A549 (cell line): ENCODE data around the gene PIK3R6. TPM values are rescaled to one million over a fixed set of nuclear protein-coding genes. Genes with fewer than 3 reads are reported as not detected.
A peak's percentile ranks its signal among the peaks of the same experiment; 100 is the strongest.

Experiments used
- ATAC-seq, 2 experiments: fragments of 200-7000 bp in 1 of 2; fragments of >200 bp in 1 of 2; cut with Nextera tagmentation in 1 of 2; cut with Tn5 transposase in 1 of 2; 3 replicates each; pipeline versions ENCODE4 v1.8.0 to v1.9.1; 2018 to 2020; ENCODE audit warnings: mild to moderate bottlenecking in 1 of 2, moderate library complexity in 1 of 2
- CTCF ChIA-PET: fragments of 300-600 bp; sonication (Branson Sonifier 250); formaldehyde crosslinking; extraction: SDS; loops from one replicate; lab custom pipeline; 2021; ENCODE audit warnings: antibody characterized with exemption, inconsistent platforms; lab: Yijun Ruan, JAX
- POLR2A ChIA-PET: fragments of 350-600 bp; formaldehyde crosslinking; extraction: SDS; loops from one replicate; lab custom pipeline; 2021; ENCODE audit warnings: antibody characterized with exemption, inconsistent platforms; lab: Yijun Ruan, JAX
- DNase-seq, 2 experiments: peaks; one replicate each; pipeline versions ENCODE4 v3.0.0 to v3.0.0-alpha.2; 2011 to 2016; ENCODE audit warnings: low read depth in 1 of 2, low spot score in 1 of 2
- FAIRE-seq: peaks from 2 replicates; lab custom pipeline; 2011; peaks lifted over from hg19 to GRCh38; lab: Jason Lieb, UNC
- H3K27ac ChIP-seq, 2 experiments: fragments of >200 bp; sonication (Bioruptor Twin); formaldehyde crosslinking; 3 replicates each; pipeline ENCODE4 v1.5.1; 2016 to 2017
- H3K4me1 ChIP-seq: fragments of >200 bp; sonication (Bioruptor Twin); formaldehyde crosslinking; 3 replicates; pipeline ENCODE4 v1.6.1; 2016
- H3K4me2 ChIP-seq: fragments of >200 bp; sonication (Bioruptor Twin); formaldehyde crosslinking; 3 replicates; pipeline ENCODE4 v1.6.1; 2016
- H3K4me3 ChIP-seq: fragments of >200 bp; sonication (Bioruptor Twin); formaldehyde crosslinking; 3 replicates; pipeline ENCODE4 v1.5.1; 2016
- H3K9me3 ChIP-seq: fragments of >200 bp; sonication (Bioruptor Twin); formaldehyde crosslinking; 3 replicates; pipeline ENCODE4 v1.6.1; 2016
- ATOH8 ChIP-seq: fragments of 250-450 bp; sonication (Bioruptor Pico); IDR thresholded peaks from 2 replicates; pipeline ENCODE4 v1.5.0; 2020; ENCODE audit warnings: low read depth, mild to moderate bottlenecking, moderate library complexity
- BHLHE40 ChIP-seq: IDR thresholded peaks from 2 replicates; pipeline ENCODE4 v1.6.1; 2012; ENCODE audit warnings: low read depth, low read length, inconsistent platforms
- CEBPB ChIP-seq, 2 experiments: fragments of >200 bp in 1 of 2; sonication (Bioruptor Twin) in 1 of 2; formaldehyde crosslinking in 1 of 2; IDR thresholded peaks; 2 replicates each; pipeline ENCODE4 v1.6.1; 2012 to 2016
- EHMT2 ChIP-seq: fragments of 200-600 bp; sonication (generic); IDR thresholded peaks from 2 replicates; pipeline ENCODE4 v1.6.1; 2016; ENCODE audit warnings: antibody characterized with exemption, low read depth, mild to moderate bottlenecking, moderate library complexity
- FOSB ChIP-seq: fragments of 250-450 bp; sonication (Bioruptor Pico); IDR thresholded peaks from 2 replicates; pipeline ENCODE4 v1.5.0; 2020; ENCODE audit warnings: mild to moderate bottlenecking, moderate library complexity
- HEYL ChIP-seq: fragments of 250-450 bp; sonication (Bioruptor Pico); IDR thresholded peaks from 2 replicates; pipeline ENCODE4 v1.8.0; 2021; ENCODE audit warnings: mild to moderate bottlenecking, moderate library complexity
- HOXA7 ChIP-seq: fragments of 250-450 bp; sonication (Bioruptor Pico); IDR thresholded peaks from 2 replicates; pipeline ENCODE4 v1.5.0; 2020; ENCODE audit warnings: mild to moderate bottlenecking, moderate library complexity
- HOXB5 ChIP-seq: fragments of 250-450 bp; sonication (Bioruptor Pico); IDR thresholded peaks from 2 replicates; pipeline ENCODE4 v1.5.0; 2020; ENCODE audit warnings: mild to moderate bottlenecking, moderate library complexity
- MAFK ChIP-seq: fragments of 450-650 bp; IDR thresholded peaks from 2 replicates; pipeline ENCODE4 v1.6.1; 2014; ENCODE audit not compliant: partially characterized antibody
- MAZ ChIP-seq: fragments of 150-350 bp; IDR thresholded peaks from 2 replicates; pipeline ENCODE4 v1.6.1; 2014; ENCODE audit warnings: antibody characterized with exemption, low read depth, low read length, borderline replicate concordance
- NPAS2 ChIP-seq: fragments of 250-450 bp; sonication (Bioruptor Pico); IDR thresholded peaks from 2 replicates; pipeline ENCODE4 v1.8.0; 2022; ENCODE audit warnings: mild to moderate bottlenecking, moderate library complexity, borderline replicate concordance
- RARB ChIP-seq: fragments of 250-450 bp; sonication (Bioruptor Pico); IDR thresholded peaks from 2 replicates; pipeline ENCODE4 v1.8.0; 2021; ENCODE audit warnings: mild to moderate bottlenecking, moderate library complexity
- RCOR1 ChIP-seq: fragments of 150-350 bp; IDR thresholded peaks from 2 replicates; pipeline ENCODE4 v1.6.1; 2014; ENCODE audit warnings: antibody characterized with exemption, low read length, low read depth
- RNF2 ChIP-seq: fragments of 200-600 bp; sonication (generic); IDR thresholded peaks from 2 replicates; pipeline ENCODE4 v1.6.1; 2016; ENCODE audit warnings: low read depth, mild to moderate bottlenecking, antibody characterized with exemption, moderate library complexity, borderline replicate concordance
- ZFP36 ChIP-seq: fragments of 450-650 bp; IDR thresholded peaks from 2 replicates; pipeline ENCODE4 v1.6.1; 2014; ENCODE audit warnings: borderline replicate concordance; ENCODE audit not compliant: partially characterized antibody
- ZNF302 ChIP-seq: fragments of 250-450 bp; sonication (Bioruptor Pico); IDR thresholded peaks from 2 replicates; pipeline ENCODE4 v1.9.0; 2021; ENCODE audit warnings: inconsistent platforms, mild to moderate bottlenecking, moderate library complexity
- WGBS: methylation state at CpG from one replicate; pipeline ENCODE4 v1.1.6; 2017; ENCODE audit errors: missing lambda C conversion rate; 5-methylcytosine and 5-hydroxymethylcytosine counted together
- polyA plus RNA-seq, 4 experiments: library from polyadenylated mRNA; depleted of rRNA in 3 of 4; stranded (reverse); fragments of >200 nt; fragmentation: RNase III in 1 of 4; extraction: RNeasy Plus Mini Kit Qiagen cat#74134 plus additional on column Dnase treatment in 1 of 4; gene quantifications; 2 replicates in 3 of 4; 3 replicates in 1 of 4; pipeline ENCODE4 v1.2.3, GENCODE V29; 2011 to 2017
- TF ChIP-seq, protein P1 (sequence below): IDR thresholded peaks from 2 replicates; pipeline ENCODE4 v1.6.1; 2012; ENCODE audit warnings: low read depth, borderline replicate concordance
- TF ChIP-seq, protein P2 (sequence below): IDR thresholded peaks from 2 replicates; pipeline ENCODE4 v1.6.1; 2012

The PIK3R6 gene
- polyA plus RNA-seq, 2 of the 4 experiments (the other 2 are of a cell fraction), result not detected

DNA sequence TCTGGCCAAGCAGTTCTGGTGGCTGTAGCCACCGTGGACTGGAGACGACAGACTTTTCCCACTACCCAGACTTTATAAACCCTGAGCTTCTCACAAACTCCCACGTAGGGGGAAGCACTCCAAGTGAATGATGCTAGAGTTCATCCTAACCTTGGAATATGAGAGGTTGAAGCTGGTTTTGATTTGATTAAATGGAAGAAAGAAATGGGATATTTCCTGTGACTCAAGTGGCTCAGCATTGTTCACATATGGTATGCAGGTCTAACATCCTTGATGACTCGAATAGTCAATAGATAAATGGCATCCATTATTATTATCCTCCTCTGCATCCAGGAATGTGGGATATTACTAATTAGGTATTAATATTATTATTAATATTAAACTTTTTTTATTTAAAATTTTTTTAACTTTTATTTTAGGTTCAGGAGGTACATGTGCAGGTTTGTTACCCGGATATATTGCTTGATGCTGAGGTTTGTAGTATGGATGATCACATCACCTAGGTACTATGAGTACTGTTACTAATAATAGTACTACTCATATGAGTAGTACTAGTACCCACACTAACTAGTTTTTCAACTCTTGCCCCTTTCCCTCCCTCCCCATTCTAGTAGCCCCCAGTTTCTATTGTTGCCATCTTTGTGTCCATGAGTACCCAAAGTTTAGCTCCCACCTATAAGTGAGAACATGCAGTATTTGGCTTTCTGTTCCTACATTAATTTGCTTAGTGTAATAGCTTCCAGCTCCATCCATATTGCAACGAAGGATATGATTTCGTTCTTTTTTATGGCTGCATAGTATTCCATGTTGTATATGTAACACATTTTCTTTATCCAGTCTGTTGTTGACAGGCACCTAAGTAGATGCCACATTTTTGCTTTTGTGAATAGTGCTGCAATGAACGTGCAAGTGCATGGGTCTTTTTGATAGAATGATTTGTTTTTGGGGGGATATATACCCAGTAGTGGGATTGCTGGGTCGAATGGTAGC, 22.9 kb downstream of the PIK3R6 start:
- Histone ChIP-seq H3K4me1 (no peaks in the 10 kb centered on the region), H3K9me3 (peaks cover 3% of the 10 kb centered on the region; the same call in 1 of the 3 replicates), H3K27ac (no peak overlapping the region), H3K4me2 (no peak overlapping the region), H3K4me3 (no peak overlapping the region)
- ATAC-seq, result no peak
- ChIA-PET POLR2A (no interaction called here), CTCF (interaction anchor here (0.9 to 4.7 kb wide), 4 partner anchors 10 to 154 kb away, joined by 3 to 30 read pairs (median 7); no protein-coding TSS in a partner anchor)
- TF ChIP-seq RARB (CRISPR knock-in tag) (no peak), RCOR1 (no peak), FOSB (CRISPR knock-in tag) (no peak), ZFP36 (no peak), HEYL (CRISPR knock-in tag) (no peak)
- DNase-seq, result no peak
- FAIRE-seq, result peak; percentile 54
- 25% methylated on average over 9 of the region's 9 CpGs for WGBS

DNA sequence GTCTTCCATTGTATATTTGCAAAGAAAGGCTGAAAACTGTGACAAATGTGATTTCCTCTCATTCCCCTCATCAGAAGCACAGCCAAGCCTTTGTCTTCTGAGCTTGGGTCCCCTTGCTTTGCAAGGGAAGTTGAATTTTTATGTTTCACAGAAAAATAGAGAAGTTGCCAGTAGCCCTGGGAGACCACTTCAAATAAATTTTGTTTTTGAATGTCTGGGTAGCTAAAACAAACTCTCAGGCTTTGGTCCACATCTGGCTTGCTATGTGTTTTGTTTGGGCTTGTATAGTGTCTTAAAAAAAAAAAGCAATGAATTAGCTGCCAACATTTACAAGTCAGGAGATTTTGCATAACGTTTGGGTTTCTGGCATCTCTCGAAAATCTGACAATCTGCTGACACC, 24.1 kb downstream of the PIK3R6 start:
- CTCF ChIA-PET, result interaction anchor here (1.1 to 4.7 kb wide), 4 partner anchors 9 to 155 kb away, joined by 3 to 30 read pairs (median 6); no protein-coding TSS in a partner anchor
- Histone ChIP-seq H3K9me3 (peaks cover 3% of the 10 kb centered on the region; the same call in 1 of the 3 replicates), H3K4me1 (no peaks in the 10 kb centered on the region), H3K4me2 (no peak overlapping the region), H3K4me3 (no peak overlapping the region), H3K27ac (no peak overlapping the region)
- no peak for ATAC-seq
- no peak for TF ChIP-seq HOXA7 (CRISPR knock-in tag)
- TF ChIP-seq RARB (CRISPR knock-in tag), result no peak
- no peak for TF ChIP-seq HOXB5
- no peak for TF ChIP-seq RNF2
- no peak for TF ChIP-seq BHLHE40
- TF ChIP-seq CEBPB (IDR thresholded peaks at IDR 0.05), result no peak
- TF ChIP-seq MAFK, result no peak
- TF ChIP-seq MAZ, result no peak
- TF ChIP-seq ZNF302, result no peak
- no peak for TF ChIP-seq NPAS2 (CRISPR knock-in tag)
- TF ChIP-seq, protein P1, sequence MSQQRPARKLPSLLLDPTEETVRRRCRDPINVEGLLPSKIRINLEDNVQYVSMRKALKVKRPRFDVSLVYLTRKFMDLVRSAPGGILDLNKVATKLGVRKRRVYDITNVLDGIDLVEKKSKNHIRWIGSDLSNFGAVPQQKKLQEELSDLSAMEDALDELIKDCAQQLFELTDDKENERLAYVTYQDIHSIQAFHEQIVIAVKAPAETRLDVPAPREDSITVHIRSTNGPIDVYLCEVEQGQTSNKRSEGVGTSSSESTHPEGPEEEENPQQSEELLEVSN, result no peak
- DNase-seq, result no peak
- WGBS, result 7% methylated on average over 2 of the region's 2 CpGs
- POLR2A ChIA-PET, result interaction anchor here (0.6 kb wide), 1 partner anchor 345 kb away, joined by 10 read pairs; no protein-coding TSS in a partner anchor
- FAIRE-seq, result no peak

GRCh38 chr17:8841844-8842243, 25.6 kb downstream of the PIK3R6 start:
- ChIA-PET POLR2A (no interaction called here), CTCF (interaction anchor here (1.5 to 4.7 kb wide), 2 partner anchors 8 to 18 kb away, joined by 4 to 30 read pairs; no protein-coding TSS in a partner anchor)
- no peak for DNase-seq
- TF ChIP-seq HOXA7 (CRISPR knock-in tag), result no peak
- TF ChIP-seq CEBPB (IDR thresholded peaks at IDR 0.05), result no peak
- TF ChIP-seq EHMT2, result no peak
- no peak overlapping the region for H3K27ac ChIP-seq
- WGBS, result 39% methylated on average over 4 of the region's 4 CpGs
- H3K4me2 ChIP-seq, result no peak overlapping the region
- H3K4me3 ChIP-seq, result no peak overlapping the region
- peaks cover 3% of the 10 kb centered on the region; the same call in 1 of the 3 replicates for H3K9me3 ChIP-seq
- no peak for ATAC-seq
- no peaks in the 10 kb centered on the region for H3K4me1 ChIP-seq
- FAIRE-seq, result no peak

- no peak overlapping the region for H3K4me3 ChIP-seq
- ATAC-seq (no peak), FAIRE-seq (no peak), DNase-seq (no peak)
- H3K4me1 ChIP-seq, result no peaks in the 10 kb centered on the region
- H3K9me3 ChIP-seq, result 0 out of 3 replicates have a peak, but pooled peaks cover 3% of the 10 kb centered on the region
- H3K4me2 ChIP-seq, result no peak overlapping the region
- ChIA-PET POLR2A (no interaction called here), CTCF (interaction anchor here (1.1 kb wide), 1 partner anchor 54 kb away, joined by 5 read pairs; no protein-coding TSS in a partner anchor)
- TF ChIP-seq, protein P2, sequence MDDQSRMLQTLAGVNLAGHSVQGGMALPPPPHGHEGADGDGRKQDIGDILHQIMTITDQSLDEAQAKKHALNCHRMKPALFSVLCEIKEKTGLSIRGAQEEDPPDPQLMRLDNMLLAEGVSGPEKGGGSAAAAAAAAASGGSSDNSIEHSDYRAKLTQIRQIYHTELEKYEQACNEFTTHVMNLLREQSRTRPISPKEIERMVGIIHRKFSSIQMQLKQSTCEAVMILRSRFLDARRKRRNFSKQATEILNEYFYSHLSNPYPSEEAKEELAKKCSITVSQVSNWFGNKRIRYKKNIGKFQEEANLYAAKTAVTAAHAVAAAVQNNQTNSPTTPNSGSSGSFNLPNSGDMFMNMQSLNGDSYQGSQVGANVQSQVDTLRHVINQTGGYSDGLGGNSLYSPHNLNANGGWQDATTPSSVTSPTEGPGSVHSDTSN, result no peak
- no peak for TF ChIP-seq ATOH8 (CRISPR knock-in tag)
- WGBS, result 25% methylated on average over 11 of the region's 11 CpGs
- no peak overlapping the region for H3K27ac ChIP-seq
Measured at GRCh38 chr17:8839410-8839935, 28.0 kb downstream of the PIK3R6 start.
